Muscle of leg (tissue), 11 donors: ENCODE data around the gene FAM13A. TPM values are rescaled to one million over a fixed set of nuclear protein-coding genes. Genes with fewer than 3 reads are reported as not detected.

Experiments
- DNase-seq: peaks from one replicate; pipeline ENCODE4 v3.0.0; 2013
- H3K27ac ChIP-seq: one replicate; pipeline ENCODE4 v1.5.1; 2013; ENCODE audit warnings: mild to moderate bottlenecking, low read length, control low read depth
- H3K27me3 ChIP-seq: one replicate; pipeline ENCODE4 v1.6.1; 2013; ENCODE audit warnings: low read length; ENCODE audit not compliant: control insufficient read depth, insufficient read depth
- H3K36me3 ChIP-seq: one replicate; pipeline ENCODE4 v1.6.1; 2013; ENCODE audit warnings: low read length; ENCODE audit not compliant: control insufficient read depth, insufficient read depth
- H3K4me1 ChIP-seq: one replicate; pipeline ENCODE4 v1.6.1; 2013; ENCODE audit warnings: low read length; ENCODE audit not compliant: control insufficient read depth, insufficient read depth
- H3K4me3 ChIP-seq: one replicate; pipeline ENCODE4 v1.5.1; 2013; ENCODE audit warnings: low read length, control low read depth
- H3K9me3 ChIP-seq: replicated peaks from 2 replicates; pipeline ENCODE4 v1.6.1; 2013; ENCODE audit warnings: low read depth, low read length; ENCODE audit not compliant: control insufficient read depth
- WGBS: methylation state at CpG from one replicate; pipeline ENCODE4 v1.1.5; 2013; ENCODE audit warnings: missing lambda C conversion rate; ENCODE audit not compliant: insufficient coverage; 5-methylcytosine and 5-hydroxymethylcytosine counted together
- polyA plus RNA-seq, 8 donors: library from polyadenylated mRNA; unstranded; fragments of 120-200 nt; gene quantifications; one replicate each; pipeline versions ENCODE4 v1.2.1 to v1.2.3, GENCODE V29; 2013; ENCODE audit warnings: inconsistent platforms in 1 of 8, low replicate concordance in 1 of 8; ENCODE audit not compliant: insufficient read length in 8 of 8, insufficient read depth in 1 of 8
- total RNA-seq: library from RNA; stranded (reverse); fragments of 120-200 nt; gene quantifications from one replicate; pipeline ENCODE4 v1.2.4, GENCODE V29; 2013

The FAM13A gene
- total and polyA plus RNA-seq, 9 donors = 23.8 to 40.2 (median 29.7) TPM

- DNase-seq = no peak
- no peaks in the 10 kb centered on the region for H3K27me3 ChIP-seq
- H3K4me3 ChIP-seq = no peak overlapping the region
- H3K4me1 ChIP-seq = peaks cover 3% of the 10 kb centered on the region
- peaks cover 15% of the 10 kb centered on the region for H3K36me3 ChIP-seq
- 100% methylated on average over 1 of the region's 3 CpGs for WGBS
- no peak overlapping the region for H3K27ac ChIP-seq
- no peaks in the 10 kb centered on the region for H3K9me3 ChIP-seq
These were observed 351.0 kb downstream of the FAM13A start for GRCh38 chr4:88705805-88706492.

- H3K27me3 ChIP-seq = no peaks in the 10 kb centered on the region
- no peak overlapping the region for H3K27ac ChIP-seq
- no peak for DNase-seq
- peaks cover 11% of the 10 kb centered on the region for H3K36me3 ChIP-seq
- H3K4me3 ChIP-seq = no peak overlapping the region
- no peaks in the 10 kb centered on the region for H3K9me3 ChIP-seq
- H3K4me1 ChIP-seq = peaks cover 3% of the 10 kb centered on the region
These were observed 351.8 kb downstream of the FAM13A start for GRCh38 chr4:88705223-88705622.

GRCh38 chr4:88702782-88703181 lies 354.2 kb downstream of the FAM13A start:
- H3K4me1 ChIP-seq = peaks cover 8% of the 10 kb centered on the region
- H3K9me3 ChIP-seq = no peaks in the 10 kb centered on the region
- DNase-seq = no peak
- H3K27ac ChIP-seq = no peak overlapping the region
- H3K27me3 ChIP-seq = no peaks in the 10 kb centered on the region
- H3K36me3 ChIP-seq = peaks cover 16% of the 10 kb centered on the region
- WGBS = 100% methylated on average over 2 of the region's 2 CpGs
- no peak overlapping the region for H3K4me3 ChIP-seq

GRCh38 chr4:88698519-88698918 lies 358.5 kb downstream of the FAM13A start:
- peaks cover 6% of the 10 kb centered on the region for H3K36me3 ChIP-seq
- H3K4me1 ChIP-seq = peaks cover 5% of the 10 kb centered on the region
- no peak overlapping the region for H3K4me3 ChIP-seq
- no peak overlapping the region for H3K27ac ChIP-seq
- DNase-seq = no peak
- 94% methylated on average over 7 of the region's 7 CpGs for WGBS
- H3K9me3 ChIP-seq = no peaks in the 10 kb centered on the region
- no peaks in the 10 kb centered on the region for H3K27me3 ChIP-seq

GRCh38 chr4:88697588-88698329 lies 359.2 kb downstream of the FAM13A start, which contains the start of gene NAP1L5:
NAP1L5 (minus strand) TSS chr4:88697829; CDS start chr4:88697754, 75 bp downstream.
- H3K36me3 ChIP-seq = peaks cover 6% of the 10 kb centered on the region
- peaks cover 5% of the 10 kb centered on the region for H3K4me1 ChIP-seq
- no peaks in the 10 kb centered on the region for H3K27me3 ChIP-seq
- 53% methylated on average over 33 of the region's 40 CpGs for WGBS
- peak; percentile 83 for DNase-seq
- no peaks in the 10 kb centered on the region for H3K9me3 ChIP-seq
- peak within 1 kb of the TSS; percentile 77 for H3K4me3 ChIP-seq
- H3K27ac ChIP-seq = peak within 1 kb of the TSS; percentile 61

- peak; percentile 58 for DNase-seq
- H3K27ac ChIP-seq = peak overlapping the region; percentile 61
These were observed 359.8 kb downstream of the FAM13A start for GRCh38 chr4:88697141-88697540.

GRCh38 chr4:88696630-88697029 lies 360.4 kb downstream of the FAM13A start:
- peaks cover 5% of the 10 kb centered on the region for H3K4me1 ChIP-seq
- H3K36me3 ChIP-seq = peaks cover 6% of the 10 kb centered on the region
- H3K9me3 ChIP-seq = no peaks in the 10 kb centered on the region
- peak overlapping the region; percentile 77 for H3K4me3 ChIP-seq
- DNase-seq = peak; percentile 43
- no peaks in the 10 kb centered on the region for H3K27me3 ChIP-seq
- WGBS = no CpG with 5 or more reads among the region's 7 CpGs
- peak overlapping the region; percentile 11 for H3K27ac ChIP-seq

More at GRCh38 chr4:88697141-88697540, 359.8 kb downstream of the FAM13A start:
- 65% methylated on average over 13 of the region's 18 CpGs for WGBS
- H3K4me3 ChIP-seq = peak overlapping the region; percentile 77
- H3K4me1 ChIP-seq = peaks cover 5% of the 10 kb centered on the region
- H3K36me3 ChIP-seq = peaks cover 6% of the 10 kb centered on the region
- H3K9me3 ChIP-seq = no peaks in the 10 kb centered on the region
- H3K27me3 ChIP-seq = no peaks in the 10 kb centered on the region

- H3K4me1 ChIP-seq = peaks cover 5% of the 10 kb centered on the region
- 88% methylated on average over 1 of the region's 3 CpGs for WGBS
- H3K9me3 ChIP-seq = no peaks in the 10 kb centered on the region
- no peak for DNase-seq
- H3K27me3 ChIP-seq = no peaks in the 10 kb centered on the region
- H3K27ac ChIP-seq = no peak overlapping the region
- peaks cover 11% of the 10 kb centered on the region for H3K36me3 ChIP-seq
- no peak overlapping the region for H3K4me3 ChIP-seq
These were observed 363.2 kb downstream of the FAM13A start for GRCh38 chr4:88693792-88694191.

- no peak overlapping the region for H3K4me3 ChIP-seq
- no peaks in the 10 kb centered on the region for H3K27me3 ChIP-seq
- WGBS = no CpG with 5 or more reads among the region's 3 CpGs
- no peak for DNase-seq
- H3K9me3 ChIP-seq = no peaks in the 10 kb centered on the region
- H3K36me3 ChIP-seq = peaks cover 5% of the 10 kb centered on the region
- H3K27ac ChIP-seq = no peak overlapping the region
- H3K4me1 ChIP-seq = no peaks in the 10 kb centered on the region
These were observed 366.6 kb downstream of the FAM13A start for GRCh38 chr4:88690355-88690754.

- H3K4me3 ChIP-seq = no peak overlapping the region
- peaks cover 18% of the 10 kb centered on the region for H3K36me3 ChIP-seq
- H3K4me1 ChIP-seq = no peaks in the 10 kb centered on the region
- no peaks in the 10 kb centered on the region for H3K27me3 ChIP-seq
- no peaks in the 10 kb centered on the region for H3K9me3 ChIP-seq
- H3K27ac ChIP-seq = no peak overlapping the region
- 96% methylated on average over 4 of the region's 5 CpGs for WGBS
- no peak for DNase-seq
These were observed 375.8 kb downstream of the FAM13A start for GRCh38 chr4:88681209-88681608.
